Posterior cingulate gyrus (tissue), 11 donors: ENCODE measurements around the gene CYP2C9.
A peak's percentile ranks its signal among the peaks of the same experiment; 100 is the strongest.
"Not testable (repeated sequence)": the region's sequence is repeated elsewhere in the genome, so short reads cannot be mapped to it uniquely, and the experiment has no call there.

Experiments
- DNase-seq, 10 donors: peaks; one replicate each; pipeline versions ENCODE4 v3.0.0 to v3.0.0-alpha.2; 2020 to 2021; ENCODE audit warnings: mixed read lengths in 3 of 10
- intact Hi-C: fragments of 100-400 bp; cut with DNase I; formaldehyde crosslinking; loops from one replicate; pipeline ENCODE4 v1.15.1; 2023

Gene CYP2C9

GRCh38 chr10:94938383-94938782 lies at the start of gene CYP2C9:
CYP2C9 (plus strand) TSS chr10:94938658; CDS start chr10:94938683, 25 bp downstream.
- intact Hi-C loops = no loop called here
- DNase-seq = no peak

GRCh38 chr10:94889123-94889522 lies 49.3 kb upstream of the CYP2C9 start:
- no peak for DNase-seq
- intact Hi-C loops = no loop called here

GRCh38 chr10:94890264-94891022 lies 48.0 kb upstream of the CYP2C9 start:
- no peak for DNase-seq
- intact Hi-C loops = no loop called here

GRCh38 chr10:94898414-94898813 lies 40.0 kb upstream of the CYP2C9 start:
- peak in 1 of 10 donors; percentile 31 for DNase-seq
- intact Hi-C loops = not testable (repeated sequence)

- intact Hi-C loops = no loop called here
- DNase-seq = no peak
Measured at GRCh38 chr10:94902080-94902479, 36.4 kb upstream of the CYP2C9 start.

GRCh38 chr10:94902570-94902969 lies 35.9 kb upstream of the CYP2C9 start:
- intact Hi-C loops = no loop called here
- DNase-seq = no peak

- intact Hi-C loops, DNase-seq: not testable (repeated sequence)
Measured at GRCh38 chr10:94904506-94905148, 33.8 kb upstream of the CYP2C9 start.

- no peak for DNase-seq
- intact Hi-C loops = no loop called here
Measured at GRCh38 chr10:94916423-94916822, 22.0 kb upstream of the CYP2C9 start.

GRCh38 chr10:94936721-94937120 lies 1.7 kb upstream of the CYP2C9 start:
- intact Hi-C loops = no loop called here
- no peak for DNase-seq

GRCh38 chr10:94943432-94944103 lies 5.1 kb downstream of the CYP2C9 start:
- DNase-seq, intact Hi-C loops: not testable (repeated sequence)

- DNase-seq, intact Hi-C loops: not testable (repeated sequence)
Measured at GRCh38 chr10:94946181-94946580, 7.7 kb downstream of the CYP2C9 start.

- intact Hi-C loops = no loop called here
- no peak for DNase-seq
Measured at GRCh38 chr10:94963901-94964300, 25.4 kb downstream of the CYP2C9 start.

GRCh38 chr10:94983555-94983954 lies 45.1 kb downstream of the CYP2C9 start:
- intact Hi-C loops = no loop called here
- no peak for DNase-seq

- intact Hi-C loops = no loop called here
- no peak for DNase-seq
Measured at GRCh38 chr10:94989192-94989591, 50.7 kb downstream of the CYP2C9 start.

GRCh38 chr10:94991243-94991888 lies 52.9 kb downstream of the CYP2C9 start:
- peak in 2 of 10 donors; percentile 37 to 42 for DNase-seq

GRCh38 chr10:94992811-94993210 lies 54.4 kb downstream of the CYP2C9 start:
- intact Hi-C loops = no loop called here
- DNase-seq = no peak

More at GRCh38 chr10:94991243-94991888, 52.9 kb downstream of the CYP2C9 start:
- intact Hi-C loops = no loop called here

- intact Hi-C loops = no loop called here
- no peak for DNase-seq
Measured at GRCh38 chr10:94997741-94998174, 59.3 kb downstream of the CYP2C9 start.

- DNase-seq = no peak
- intact Hi-C loops = no loop called here
Measured at GRCh38 chr10:95026461-95026860, 88.0 kb downstream of the CYP2C9 start.

- no peak for DNase-seq
- intact Hi-C loops = no loop called here
Measured at GRCh38 chr10:95031656-95032055, 93.2 kb downstream of the CYP2C9 start.

GRCh38 chr10:95034401-95034800 lies 95.9 kb downstream of the CYP2C9 start:
- intact Hi-C loops = no loop called here
- DNase-seq = no peak
